Measurements from ENCODE around the gene APBA2.

Gene APBA2

GRCh38 chr15:29093065-29093435 is 207.3 kb downstream of the APBA2 start:
- DNase-seq, result no peak

- no peak for DNase-seq
These were observed 208.0 kb downstream of the APBA2 start for GRCh38 chr15:29093696-29094343.

GRCh38 chr15:29094711-29095110 is 208.9 kb downstream of the APBA2 start:
- DNase-seq, result no peak

- DNase-seq, result no peak
These were observed 210.0 kb downstream of the APBA2 start for GRCh38 chr15:29095746-29096145.

GRCh38 chr15:29097168-29097567 is 211.4 kb downstream of the APBA2 start:
- DNase-seq, result no peak

GRCh38 chr15:29097971-29098370 is 212.2 kb downstream of the APBA2 start:
- DNase-seq, result no peak

- DNase-seq, result no peak
These were observed 212.9 kb downstream of the APBA2 start for GRCh38 chr15:29098652-29099051.

GRCh38 chr15:29099131-29099880 is 213.5 kb downstream of the APBA2 start:
- DNase-seq, result no peak

GRCh38 chr15:29100486-29101000 is 214.8 kb downstream of the APBA2 start:
- DNase-seq, result no peak

GRCh38 chr15:29101491-29101890 is 215.7 kb downstream of the APBA2 start:
- no peak for DNase-seq

GRCh38 chr15:29102173-29102794 is 216.5 kb downstream of the APBA2 start:
- DNase-seq, result peak; percentile 67 to 74

GRCh38 chr15:29102911-29103823 is 217.4 kb downstream of the APBA2 start:
- peak in 1 of 2 experiments; percentile 14 for DNase-seq

- peak; percentile 67 to 70 for DNase-seq
These were observed 218.2 kb downstream of the APBA2 start for GRCh38 chr15:29103824-29104565.

GRCh38 chr15:29104566-29104880 is 218.7 kb downstream of the APBA2 start:
- DNase-seq, result no peak

- DNase-seq, result no peak
These were observed 219.5 kb downstream of the APBA2 start for GRCh38 chr15:29105151-29105854.

GRCh38 chr15:29106116-29106515 is 220.3 kb downstream of the APBA2 start:
- DNase-seq, result no peak

GRCh38 chr15:29106551-29107290 is 220.9 kb downstream of the APBA2 start:
- no peak for DNase-seq

- DNase-seq, result no peak
These were observed 221.6 kb downstream of the APBA2 start for GRCh38 chr15:29107291-29107890.

GRCh38 chr15:29107971-29108645 is 222.3 kb downstream of the APBA2 start:
- no peak for DNase-seq

- DNase-seq, result no peak
These were observed 224.0 kb downstream of the APBA2 start for GRCh38 chr15:29109762-29110161.

Data from activated CD4-positive, alpha-beta T cell treated with anti-CD3 and anti-CD28 coated beads, Interleukin-2, amount 50 U/mL, for 48 hours (primary cell).